IPS-NIHi11 (cell line): Measurements from ENCODE around the gene ALK.
"Not testable (repeated sequence)": the region's sequence is repeated elsewhere in the genome, so short reads cannot be mapped to it uniquely, and the experiment has no call there.

Experiments used
- DNase-seq: peaks from one replicate; pipeline ENCODE4 v3.0.0; 2012; ENCODE audit warnings: mixed read lengths, low spot score

The ALK gene

GRCh38 chr2:29839306-29839705 lies 82.1 kb downstream of the ALK start:
- DNase-seq, result no peak

GRCh38 chr2:29837925-29838324 lies 83.5 kb downstream of the ALK start:
- DNase-seq, result no peak

GRCh38 chr2:29834624-29835023 lies 86.8 kb downstream of the ALK start:
- DNase-seq, result no peak

DNA sequence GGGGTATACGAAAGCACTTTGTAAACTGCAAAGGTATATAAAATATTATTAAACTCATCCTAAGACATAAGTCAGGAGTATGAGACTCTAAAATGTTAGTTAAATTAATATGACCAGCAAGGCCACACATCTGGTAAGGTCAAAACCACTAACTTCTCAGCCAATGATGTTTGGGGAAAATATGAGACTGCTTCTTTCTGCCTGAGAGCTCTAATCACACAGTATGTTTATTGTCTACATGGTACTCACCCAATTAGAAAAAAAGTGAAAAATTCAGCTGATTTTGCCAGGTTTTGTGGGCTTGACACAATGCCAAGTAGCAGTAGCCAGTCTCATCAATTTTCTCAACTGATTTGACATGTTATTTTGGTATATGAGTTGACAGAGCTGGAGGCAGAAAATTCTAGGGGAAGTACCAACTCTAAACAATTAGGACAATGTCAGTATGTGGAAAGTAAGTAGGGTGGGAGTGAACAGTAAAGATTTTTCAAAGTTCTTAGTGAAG lies 87.3 kb downstream of the ALK start:
- no peak for DNase-seq

GRCh38 chr2:29831560-29831959 lies 89.8 kb downstream of the ALK start:
- no peak for DNase-seq

GRCh38 chr2:29829841-29830240 lies 91.5 kb downstream of the ALK start:
- DNase-seq, result no peak

- not testable (repeated sequence) for DNase-seq
Measured at GRCh38 chr2:29824145-29824544, 97.2 kb downstream of the ALK start.

DNA sequence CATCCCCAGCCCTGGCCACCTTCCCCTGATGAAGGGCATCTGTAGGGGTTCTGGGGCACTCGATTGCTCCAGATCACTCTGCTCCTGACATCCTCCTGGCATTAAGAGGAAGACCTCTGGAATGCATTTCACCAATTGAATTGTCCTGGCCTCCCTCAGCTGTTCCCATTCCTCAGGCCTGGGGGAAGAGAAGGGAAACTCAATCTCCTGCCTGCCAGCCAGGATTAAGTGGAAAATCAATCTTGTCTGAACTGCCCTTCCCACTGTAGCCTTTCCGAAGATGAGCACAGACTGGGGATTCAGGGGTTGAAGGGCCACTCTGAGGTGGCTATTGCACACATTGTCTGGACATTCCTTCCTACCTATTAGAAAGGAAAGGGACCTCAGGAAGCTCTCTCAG lies 99.8 kb downstream of the ALK start:
- DNase-seq, result no peak

DNA sequence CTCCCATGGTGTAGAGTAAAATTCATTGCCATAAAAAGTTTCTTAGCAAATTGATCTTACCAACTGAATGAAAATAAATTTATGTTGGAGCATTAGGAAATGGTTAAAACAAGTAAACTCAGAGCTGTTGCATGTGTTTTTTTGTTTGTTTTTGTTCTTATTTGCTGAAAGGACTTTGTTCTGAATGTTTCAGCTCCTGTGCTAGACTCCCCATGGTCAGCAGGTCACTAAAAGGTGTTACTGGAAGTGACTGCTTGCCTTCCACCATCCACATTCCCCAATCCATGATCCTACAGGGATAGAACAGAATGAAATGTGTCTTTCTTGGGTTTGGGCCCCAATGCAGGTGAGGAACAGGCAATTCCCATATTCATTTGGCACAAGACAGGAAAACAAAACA lies 101.8 kb downstream of the ALK start:
- no peak for DNase-seq

DNA sequence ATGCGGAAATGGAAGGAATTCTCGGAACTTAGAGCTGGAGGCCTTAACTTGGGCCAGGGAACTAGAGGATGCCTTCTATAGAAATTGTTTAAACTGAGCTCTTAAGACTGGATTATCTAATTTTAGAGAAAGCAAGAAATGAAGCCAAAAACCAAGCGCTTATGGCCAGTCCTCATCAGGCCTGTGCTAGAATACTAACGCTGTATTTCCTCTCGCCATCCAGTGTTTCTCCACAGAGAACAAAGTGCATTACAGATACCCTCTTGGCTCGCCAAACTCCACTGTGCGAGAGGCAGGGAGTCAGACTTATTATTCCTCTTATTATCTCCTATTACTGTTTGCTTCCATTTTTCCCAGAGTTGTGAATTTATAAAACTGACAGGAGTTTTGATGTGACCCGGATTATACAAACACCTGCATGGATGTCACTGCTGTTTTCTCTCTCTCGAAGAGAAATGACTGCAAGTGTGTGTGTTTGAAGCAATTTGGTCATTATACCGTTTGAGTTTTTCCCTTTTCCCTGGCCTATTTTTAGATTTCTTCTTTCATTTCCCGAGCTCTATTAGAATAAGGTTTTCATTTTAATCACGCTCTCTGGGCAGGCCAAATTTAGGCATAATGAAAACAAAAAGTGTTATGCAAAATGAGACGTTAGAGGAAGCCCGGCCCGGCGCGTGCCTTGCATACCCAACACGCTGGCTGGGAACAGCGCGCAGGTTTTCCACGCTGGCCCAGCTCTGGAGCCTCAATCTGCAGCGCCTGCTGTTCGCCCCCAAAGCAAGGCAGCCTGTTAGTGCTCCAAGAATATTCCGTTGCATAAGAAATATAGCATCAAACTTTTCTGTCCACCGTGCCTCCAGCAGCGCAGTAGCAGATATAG lies 103.3 kb downstream of the ALK start:
- no peak for DNase-seq

- no peak for DNase-seq
Measured at GRCh38 chr2:29817299-29817698, 104.1 kb downstream of the ALK start.

- no peak for DNase-seq
Measured at GRCh38 chr2:29816651-29817050, 104.7 kb downstream of the ALK start.

DNA sequence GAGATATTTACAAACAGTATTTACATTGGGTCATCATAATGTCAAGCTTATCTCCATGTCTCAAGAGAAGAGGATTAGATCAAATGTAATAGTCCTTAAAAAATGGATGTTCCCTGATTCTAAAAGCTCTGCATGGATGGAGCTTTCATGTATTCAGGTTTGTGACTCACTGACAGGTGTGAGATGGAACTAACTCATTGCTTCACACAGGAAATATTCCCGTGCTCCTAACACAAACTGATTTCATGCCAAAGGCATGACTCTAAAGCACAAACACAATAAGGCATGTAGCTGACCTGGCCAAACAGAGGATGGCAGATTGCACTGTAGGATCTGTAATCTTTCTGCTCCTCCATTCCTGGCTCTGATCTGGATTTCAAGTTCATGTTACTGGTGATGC lies 110.0 kb downstream of the ALK start:
- DNase-seq, result no peak

GRCh38 chr2:29810956-29811355 lies 110.4 kb downstream of the ALK start:
- DNase-seq, result no peak

DNA sequence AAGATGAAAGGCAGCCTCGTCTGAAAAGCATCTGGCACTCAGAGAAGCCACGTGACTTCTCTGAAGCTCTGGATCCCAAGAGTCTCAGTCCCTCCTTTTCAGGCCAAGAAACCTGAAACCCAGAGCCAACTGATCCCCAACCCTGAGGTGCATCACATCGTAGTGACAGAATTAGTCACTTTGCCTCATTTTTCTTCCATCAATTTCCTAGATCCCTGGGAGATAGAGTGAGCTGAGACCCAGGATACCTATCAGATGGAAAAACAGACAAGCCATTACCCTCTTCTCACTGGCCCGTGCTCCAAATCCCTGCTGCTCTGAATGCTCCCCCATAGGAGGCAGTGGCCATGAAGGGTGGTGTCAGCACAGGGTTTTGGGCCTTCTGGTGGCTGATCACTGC lies 113.1 kb downstream of the ALK start:
- no peak for DNase-seq

DNA sequence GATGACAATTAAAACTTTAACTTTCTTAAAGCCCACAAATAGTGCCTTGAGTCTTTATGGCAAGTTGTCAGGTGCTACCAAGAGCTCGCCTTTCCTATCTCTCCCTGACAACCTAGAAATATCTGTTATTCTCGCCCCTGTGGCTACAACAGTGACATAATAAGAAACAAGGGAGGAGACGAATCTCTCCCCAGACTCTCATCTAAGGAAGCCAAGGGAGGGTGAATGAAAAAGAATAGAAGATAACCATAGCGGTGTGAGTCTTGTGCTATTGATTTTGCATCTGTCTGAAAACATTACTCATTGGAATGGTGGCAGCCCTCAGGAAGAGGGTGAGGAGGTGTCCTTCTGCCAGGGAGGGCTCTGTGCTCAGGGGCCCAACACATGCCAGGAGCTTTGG lies 114.3 kb downstream of the ALK start:
- no peak for DNase-seq

DNA sequence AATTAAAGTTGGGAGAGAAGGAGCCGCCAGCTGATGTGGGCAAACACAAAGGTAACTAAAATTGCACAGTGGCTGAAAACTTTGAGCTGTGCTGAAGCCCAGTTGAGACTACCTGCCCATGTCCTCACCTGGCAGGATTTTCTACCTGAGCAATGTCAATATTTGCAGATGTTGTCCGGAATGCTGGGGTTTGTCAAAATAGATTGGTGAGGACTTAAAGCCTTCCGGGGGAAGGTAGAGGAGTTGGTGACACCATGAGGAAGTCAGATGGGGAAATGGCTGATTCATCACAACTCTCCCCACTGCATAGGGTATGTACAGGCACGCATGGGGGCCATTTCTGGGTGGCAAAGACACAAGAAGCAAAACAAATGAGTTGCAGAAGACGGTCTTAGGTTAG lies 114.9 kb downstream of the ALK start:
- DNase-seq, result no peak

GRCh38 chr2:29804671-29805070 lies 116.7 kb downstream of the ALK start:
- DNase-seq, result no peak

DNA sequence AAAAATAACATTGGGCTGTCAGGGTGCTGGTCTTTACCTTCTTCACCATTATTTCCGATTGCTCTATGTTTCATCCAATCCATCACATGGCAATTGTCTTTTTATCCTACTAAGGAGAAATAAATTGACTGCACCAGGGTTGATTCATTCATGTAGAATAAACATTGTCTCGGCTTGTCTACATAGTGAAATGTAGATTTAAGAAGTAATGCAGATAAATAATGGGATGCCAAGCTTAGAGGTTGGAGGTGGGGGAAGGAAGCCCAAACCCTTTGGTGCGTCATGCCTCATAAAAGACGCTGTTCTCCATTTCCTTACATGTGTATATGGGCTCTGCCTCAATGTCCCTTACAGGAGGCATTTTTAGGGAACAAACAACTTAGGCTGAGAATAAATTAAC lies 117.8 kb downstream of the ALK start:
- no peak for DNase-seq

DNA sequence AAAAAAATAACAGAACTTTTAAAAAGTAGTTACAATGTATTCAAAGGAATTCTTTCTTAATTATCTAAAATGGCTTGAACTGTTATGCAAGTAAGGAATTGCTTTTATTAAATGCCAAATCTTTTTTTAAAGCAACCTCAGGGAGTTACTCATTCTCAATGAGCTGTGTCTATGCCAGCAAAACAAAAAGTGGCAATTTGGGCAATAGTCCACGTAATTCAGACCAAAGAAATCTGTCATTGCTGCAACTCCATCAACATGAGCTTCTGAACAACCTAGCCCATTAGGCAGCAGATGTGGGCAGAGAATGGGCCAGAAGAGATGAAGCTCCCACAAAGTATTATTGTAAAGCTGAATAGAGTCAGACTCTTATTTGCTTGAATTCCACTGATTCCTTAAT lies 118.4 kb downstream of the ALK start:
- no peak for DNase-seq

DNA sequence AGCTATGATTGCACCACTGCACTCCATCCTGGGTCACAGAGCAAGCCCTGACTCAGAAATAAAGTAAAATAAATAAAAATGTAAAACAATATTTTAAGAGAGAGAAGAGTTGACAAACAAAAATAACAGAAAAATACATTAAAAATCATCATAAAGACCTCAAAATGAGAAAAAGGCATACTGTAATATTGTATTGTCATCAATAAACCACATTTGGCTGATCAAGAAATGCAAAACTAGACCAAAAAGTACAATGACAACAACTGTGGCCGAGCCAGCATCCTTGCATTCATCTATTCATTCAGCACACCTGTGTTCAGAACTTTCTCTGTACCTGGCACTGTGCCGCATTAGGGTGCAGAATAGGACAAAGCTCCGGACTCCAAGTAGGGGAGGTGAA lies 121.8 kb downstream of the ALK start:
- no peak for DNase-seq

GRCh38 chr2:29797916-29798315 lies 123.5 kb downstream of the ALK start:
- DNase-seq, result no peak

DNA sequence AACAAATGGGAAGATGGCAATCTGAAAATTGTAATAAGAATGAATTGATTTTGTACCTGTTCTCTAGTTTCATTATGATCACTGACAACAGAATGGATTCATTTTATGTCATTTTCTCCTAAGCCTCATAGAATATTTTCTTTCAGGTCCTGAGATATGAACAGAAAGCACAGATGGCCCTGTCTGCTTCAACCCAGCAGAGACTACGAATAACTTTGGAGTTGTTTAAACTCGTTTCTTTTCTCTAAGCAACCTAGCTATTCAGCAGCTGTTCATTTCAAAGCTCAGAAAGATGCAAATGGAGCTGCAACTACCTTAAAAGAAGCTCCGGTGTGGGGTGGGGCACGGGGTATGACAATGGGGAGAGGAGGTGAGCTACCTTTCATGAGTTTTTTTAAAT lies 124.9 kb downstream of the ALK start:
- DNase-seq, result no peak

- no peak for DNase-seq
Measured at GRCh38 chr2:29789911-29790485, 131.4 kb downstream of the ALK start.
